Mucosa of gallbladder (tissue), 1 donor: ENCODE results near the gene INO80E. TPM values are rescaled to one million over a fixed set of nuclear protein-coding genes. Genes with fewer than 3 reads are reported as not detected.

Source experiments
- DNase-seq: peaks from one replicate; pipeline ENCODE4 v3.0.0-alpha.2; 2020; ENCODE audit warnings: low spot score
- total RNA-seq: library from RNA; stranded (reverse); gene quantifications from one replicate; pipeline ENCODE4 v1.2.1, GENCODE V29; 2021
- donor health status: DM: no; HTN: no; CAD: no.

The INO80E gene
- total RNA-seq, 1 donor from 2014 or later, result 88.4 TPM

DNA sequence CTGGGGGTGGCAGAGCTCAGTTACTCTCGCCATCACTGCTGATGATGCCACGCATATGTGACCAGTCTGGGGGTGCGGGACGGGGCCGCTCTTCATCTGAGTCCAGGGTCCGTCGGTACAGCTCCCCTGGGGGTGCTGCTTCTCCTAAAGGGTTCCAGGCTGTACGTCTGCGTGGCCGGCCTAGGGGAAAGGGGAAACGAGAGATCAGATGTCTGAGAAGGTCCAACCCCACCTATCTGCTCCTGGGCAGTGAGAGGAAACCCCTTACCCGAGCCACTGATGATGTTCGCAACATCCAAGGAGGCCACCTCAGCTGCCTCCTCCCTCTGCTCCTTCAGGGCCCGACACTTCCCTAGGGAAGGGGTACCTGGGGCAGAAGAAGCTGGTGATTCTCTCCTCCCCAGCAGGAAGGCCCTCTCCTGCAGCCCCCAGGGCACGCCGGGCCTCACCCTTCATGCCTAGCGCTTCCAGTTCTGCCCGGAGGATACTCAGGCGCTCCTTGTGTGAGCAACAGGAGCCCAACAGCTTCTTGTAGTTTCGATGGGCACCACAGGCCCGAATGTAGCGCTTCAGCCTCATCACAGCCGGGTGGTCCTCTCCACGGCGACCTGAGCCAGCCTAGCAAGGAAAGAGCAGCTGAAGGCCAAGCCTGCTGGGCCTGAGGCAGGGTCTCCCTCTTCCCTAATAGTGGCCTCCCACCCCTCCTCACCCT is 2.7 kb upstream of the INO80E start:
- no peak for DNase-seq

DNA sequence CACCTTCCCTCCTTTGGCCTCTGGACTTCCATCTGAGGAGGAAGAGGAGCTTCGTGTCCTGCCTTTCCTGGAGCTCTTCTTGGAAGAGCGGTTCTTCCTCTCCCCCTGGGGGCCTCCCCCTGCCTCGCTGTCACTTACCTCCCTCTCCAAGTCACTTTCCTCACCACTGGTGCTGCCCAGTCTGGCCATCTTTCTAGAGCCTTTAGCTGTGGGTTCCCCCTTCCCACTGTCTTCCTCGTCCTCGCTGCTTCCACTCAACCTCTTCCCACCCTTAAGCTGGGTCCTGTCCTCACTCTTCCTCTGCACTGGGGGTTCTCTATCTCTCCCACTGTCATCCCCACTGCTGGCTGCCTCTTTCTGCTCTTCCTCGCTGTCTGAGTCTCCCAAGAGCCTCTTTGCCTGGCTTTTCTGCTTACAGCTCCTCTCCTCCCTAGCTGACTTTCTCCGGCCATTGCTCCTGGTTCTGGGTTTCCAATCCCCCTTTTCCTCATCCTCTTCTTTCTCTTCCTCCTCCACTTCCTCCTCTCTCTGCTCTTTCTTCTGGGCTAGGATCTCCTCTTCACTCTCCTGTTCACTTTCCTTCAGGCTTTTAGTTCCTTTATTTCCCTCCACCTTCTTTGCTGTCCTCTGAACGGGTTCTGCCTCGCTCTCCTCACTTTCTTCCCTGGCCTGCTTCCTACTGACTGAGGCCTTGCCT is 2.0 kb upstream of the INO80E start:
- no peak for DNase-seq

- no peak for DNase-seq
These were observed 1.3 kb upstream of the INO80E start for GRCh38 chr16:29994600-29995323.

DNA sequence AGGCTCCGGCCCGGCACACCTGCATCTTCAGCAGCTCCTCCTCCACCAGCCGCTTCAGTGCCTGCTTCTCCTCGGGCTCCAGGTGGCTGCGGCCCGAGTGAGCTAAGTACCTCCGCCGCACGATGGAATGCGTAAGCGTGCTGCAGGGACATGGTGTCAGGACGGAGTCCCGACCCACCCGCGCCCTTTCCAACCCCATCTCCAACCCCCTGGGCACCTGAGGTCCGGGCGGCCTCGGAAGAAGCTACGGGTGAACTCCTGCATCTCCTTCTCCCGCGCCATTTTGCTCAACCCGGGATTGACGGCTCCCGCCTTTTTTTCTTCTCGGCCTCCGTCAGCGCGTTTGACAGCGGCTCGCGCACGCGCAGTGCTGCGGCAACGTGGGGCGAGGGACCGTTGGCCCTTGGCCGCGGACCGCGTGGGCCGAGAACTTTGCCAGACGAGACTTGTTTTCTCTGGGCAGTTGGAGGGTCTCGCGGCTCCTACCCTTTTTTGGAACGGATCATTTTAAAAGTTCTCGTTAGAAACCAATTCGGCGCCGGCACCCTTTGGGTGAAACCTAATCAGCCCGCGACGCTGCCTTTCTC is 624 bp upstream of the INO80E start, which contains the start of gene HIRIP3:
TSS of gene HIRIP3 (minus strand) at position 294 of the 587 bp plus-strand sequence. CDS start at position 282, 12 bp downstream.
- peak; percentile 87 for DNase-seq

GRCh38 chr16:29996766-29997250 is 767 bp downstream of the INO80E start:
- no peak for DNase-seq

DNA sequence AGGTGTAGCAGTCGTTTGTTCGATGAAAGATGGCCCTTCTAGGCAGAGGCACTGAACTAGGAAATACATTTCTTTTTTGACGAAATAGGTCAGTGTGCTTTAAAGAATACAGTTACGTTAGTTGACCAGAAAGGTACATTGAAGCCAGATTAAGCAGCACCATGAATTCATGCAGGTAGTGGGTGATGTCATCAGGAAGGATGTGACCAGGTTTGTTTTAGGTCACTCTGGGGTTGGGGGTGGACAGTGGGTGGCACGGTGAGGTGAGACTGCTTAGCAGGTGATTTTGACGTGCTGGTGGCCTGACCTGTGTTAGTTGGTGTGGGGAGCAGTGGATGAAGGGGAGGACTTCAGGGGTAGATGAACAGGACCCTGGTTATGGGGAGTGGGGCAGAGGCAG is 3.6 kb downstream of the INO80E start:
- DNase-seq, result no peak

DNA sequence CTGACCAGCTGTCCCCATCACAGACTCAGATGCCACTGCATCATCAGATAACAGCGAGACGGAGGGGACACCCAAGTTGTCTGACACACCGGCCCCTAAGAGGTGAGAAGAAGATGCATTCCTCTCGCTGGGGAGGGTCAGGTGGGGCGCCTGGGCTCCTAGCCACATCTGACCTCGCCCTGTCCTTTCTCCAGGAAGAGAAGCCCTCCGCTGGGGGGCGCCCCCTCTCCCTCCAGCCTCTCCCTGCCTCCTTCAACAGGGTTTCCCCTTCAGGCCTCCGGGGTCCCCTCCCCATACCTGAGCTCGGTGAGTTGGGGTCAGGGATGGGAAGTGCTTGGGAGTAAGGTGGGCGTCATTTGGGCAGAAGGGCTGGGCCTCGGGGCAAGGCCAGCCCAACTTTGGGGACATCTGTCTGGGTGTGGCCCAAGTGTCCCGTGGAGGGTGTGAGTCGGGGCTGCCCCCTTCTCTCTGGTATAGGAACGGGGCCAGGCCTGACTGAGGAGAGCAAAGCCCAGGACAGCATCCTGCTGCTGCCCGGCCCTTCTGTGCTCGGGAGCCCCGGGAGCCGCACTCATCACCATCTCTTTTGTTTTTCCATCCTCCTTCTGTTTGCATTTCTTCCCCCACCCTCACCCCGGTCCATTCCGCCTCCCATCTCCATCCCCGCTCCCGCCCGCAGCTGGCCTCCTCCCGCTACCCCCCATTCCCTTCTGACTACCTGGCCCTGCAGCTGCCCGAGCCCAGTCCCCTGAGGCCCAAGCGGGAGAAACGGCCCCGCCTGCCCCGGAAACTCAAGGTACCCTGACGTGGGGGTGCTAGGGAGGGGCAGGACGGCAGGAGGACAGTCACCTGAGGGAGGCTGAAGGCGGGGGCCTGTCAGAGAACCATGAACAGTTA is 4.9 kb downstream of the INO80E start:
- DNase-seq, result no peak

GRCh38 chr16:30002614-30003346 is 6.7 kb downstream of the INO80E start:
- no peak for DNase-seq

DNA sequence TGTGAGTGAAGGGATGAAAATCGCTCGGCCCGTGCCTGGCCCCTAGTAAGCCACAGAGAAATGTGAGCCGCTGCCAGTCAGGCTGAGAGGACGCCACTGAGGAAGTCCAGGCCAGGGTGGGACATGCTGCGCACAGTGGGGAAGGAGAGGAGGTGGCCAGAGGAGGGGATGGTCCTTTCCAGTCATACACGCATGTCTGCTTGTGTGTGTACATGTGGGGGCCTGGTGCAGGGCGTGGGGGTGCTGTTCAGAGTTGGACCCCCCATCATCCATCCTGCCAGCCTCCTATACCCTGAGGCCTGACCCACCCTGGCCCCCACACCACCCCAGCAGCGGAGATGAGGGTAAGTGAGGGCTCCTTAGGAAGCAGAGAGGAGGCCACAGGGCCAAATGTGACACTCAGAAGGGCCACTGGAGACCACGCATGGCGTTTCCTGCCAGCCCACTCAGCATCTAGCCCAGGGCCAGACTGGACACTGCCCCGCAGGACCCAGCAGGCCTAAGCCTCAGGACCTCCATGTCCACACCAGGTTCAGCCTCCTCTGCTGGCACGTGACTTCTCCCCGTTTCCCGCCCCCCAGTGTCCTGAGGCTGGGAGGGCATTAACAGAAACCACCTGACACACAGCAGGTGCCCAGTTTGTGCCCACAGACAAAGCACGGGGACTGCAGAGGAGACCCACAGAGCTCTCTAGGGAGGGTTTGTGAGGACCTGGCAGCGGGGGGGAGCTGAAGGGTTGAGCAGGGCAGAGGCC is 7.8 kb downstream of the INO80E start:
- no peak for DNase-seq

- DNase-seq, result no peak
These were observed 8.4 kb downstream of the INO80E start for GRCh38 chr16:30004424-30004776.

DNA sequence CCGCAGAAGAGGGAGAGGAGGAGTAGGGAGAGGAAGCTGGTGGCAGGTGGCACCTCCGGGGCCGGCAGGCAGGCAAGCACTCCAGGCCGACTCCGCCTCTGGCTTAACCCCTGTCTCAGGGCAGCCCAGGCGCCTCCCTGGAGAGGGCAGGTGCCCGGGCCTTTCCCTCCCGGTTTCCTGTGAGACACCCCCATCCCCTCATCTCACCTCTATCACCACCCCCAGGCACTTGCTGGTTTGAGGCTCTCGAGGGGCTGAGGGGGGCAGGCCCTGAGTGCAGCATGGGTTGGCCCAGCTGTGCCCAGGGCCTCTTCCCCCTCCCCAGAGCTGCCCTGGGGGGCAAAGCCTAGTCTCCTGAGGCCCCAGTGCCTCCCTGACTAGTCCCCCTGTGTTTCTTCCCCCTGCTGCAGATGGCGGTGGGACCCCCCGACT is 8.8 kb downstream of the INO80E start:
- no peak for DNase-seq

DNA sequence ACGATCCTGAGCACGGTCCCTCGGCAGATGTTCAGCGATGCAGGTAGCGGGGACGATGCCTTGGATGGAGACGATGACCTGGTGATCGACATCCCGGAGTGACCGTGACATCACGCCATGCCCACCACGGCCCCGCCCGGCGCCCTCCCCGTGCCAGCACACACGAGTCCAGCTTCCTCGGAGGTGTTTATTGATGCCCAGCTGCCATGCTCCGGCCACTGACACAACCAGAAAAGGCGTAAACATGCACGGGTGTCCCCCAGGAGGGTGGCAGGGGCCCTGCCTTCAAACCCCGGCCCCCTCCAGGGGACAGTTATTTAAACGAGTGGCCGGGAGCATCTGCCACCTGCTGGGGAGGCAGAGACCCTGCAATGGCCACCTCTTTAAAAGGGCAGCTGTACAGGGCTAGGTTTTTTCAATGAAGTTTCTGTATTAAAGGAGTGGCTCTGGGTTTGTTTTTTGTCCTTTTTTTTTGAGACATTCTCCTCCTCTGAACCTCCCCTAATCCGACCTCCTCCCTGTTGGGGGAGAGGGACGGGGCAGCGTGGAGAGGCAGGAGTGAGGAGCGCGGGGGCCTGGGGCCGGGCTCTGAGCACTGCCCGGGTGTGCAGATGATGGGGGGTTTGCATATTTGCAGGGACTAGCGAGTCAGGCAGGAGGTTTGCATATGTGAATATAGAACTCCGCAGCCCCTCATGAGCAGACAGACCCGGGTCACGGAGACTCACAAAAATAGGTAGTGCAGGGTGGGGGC is 9.5 kb downstream of the INO80E start:
- no peak for DNase-seq

DNA sequence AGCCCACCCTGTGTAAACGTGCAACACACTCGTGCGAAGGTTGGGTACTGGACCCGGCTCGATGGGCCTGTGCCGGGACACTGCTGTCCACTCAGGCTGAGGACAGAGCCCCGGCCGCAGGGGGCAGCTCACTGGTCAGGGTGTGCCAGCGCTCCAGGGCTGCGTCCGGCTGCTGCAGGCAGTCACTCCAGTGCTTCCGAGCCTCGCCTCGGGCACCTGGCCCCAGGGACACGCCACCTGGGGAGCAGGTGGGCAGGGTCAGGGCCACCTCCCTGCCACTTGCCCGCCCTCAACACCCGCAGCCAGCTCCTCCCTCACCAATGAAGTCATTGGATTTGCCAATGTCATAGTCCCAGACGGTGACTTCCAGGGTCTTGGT is 10.0 kb downstream of the INO80E start:
- DNase-seq, result no peak

DNA sequence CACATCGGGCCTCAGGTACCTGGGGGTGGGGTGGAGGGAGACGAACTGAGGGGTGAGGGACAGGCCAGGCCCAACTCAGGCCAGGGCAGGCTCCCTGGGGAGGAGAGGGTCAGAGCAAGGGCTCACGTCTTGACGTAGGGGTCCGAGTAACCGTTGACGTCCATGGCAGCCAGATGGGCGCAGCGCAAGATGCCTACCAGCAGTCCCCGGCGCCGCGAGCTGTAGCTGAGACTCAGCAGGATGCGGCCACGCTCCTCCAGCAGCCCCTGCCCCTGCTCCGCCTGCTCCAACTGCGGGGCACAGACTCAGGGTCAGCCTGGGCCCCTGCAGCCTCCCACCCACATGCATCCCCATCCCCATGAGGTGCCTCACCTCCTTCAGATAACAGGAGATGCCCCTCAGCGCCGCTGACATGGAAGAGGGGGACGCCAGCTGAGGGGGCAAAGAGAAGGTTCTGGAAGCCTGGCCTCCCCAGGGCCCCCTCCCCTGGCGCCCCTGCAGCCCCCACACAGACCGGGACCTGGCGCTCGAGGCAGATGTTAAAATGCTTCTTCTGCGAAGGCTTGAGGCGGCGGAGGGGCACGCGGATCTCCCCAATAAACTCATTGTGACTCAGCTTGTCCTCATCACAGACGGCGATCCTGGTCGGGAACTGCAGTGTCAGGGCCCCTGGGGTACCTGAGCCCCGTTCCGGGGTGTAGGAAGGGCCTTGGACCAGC is 10.8 kb downstream of the INO80E start:
- DNase-seq, result no peak

DNA sequence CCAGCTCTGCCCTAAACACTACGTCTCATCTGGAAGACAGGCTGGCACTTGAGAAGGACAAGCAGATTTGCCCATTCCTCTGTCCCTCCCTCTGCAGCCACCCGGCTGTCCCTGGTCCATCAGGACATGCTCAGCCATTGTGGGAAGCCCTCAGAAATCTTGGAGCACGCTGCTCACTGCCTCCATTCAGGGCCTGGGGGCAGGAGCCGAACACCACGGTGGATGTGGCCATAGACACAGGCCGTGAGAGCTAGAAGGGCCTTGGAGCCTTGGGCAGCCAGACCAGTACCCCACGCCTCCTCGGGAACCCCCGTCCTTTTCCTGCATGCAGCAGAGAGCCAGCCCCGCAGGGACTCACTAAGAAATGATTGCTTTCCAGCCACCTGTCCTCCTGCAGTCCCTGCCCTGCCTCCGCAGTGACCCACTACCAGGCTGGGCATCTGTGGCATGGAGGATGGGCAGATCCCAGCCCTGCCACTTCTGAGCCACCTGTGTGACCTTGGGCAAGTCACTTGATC is 11.4 kb downstream of the INO80E start:
- DNase-seq, result no peak

DNA sequence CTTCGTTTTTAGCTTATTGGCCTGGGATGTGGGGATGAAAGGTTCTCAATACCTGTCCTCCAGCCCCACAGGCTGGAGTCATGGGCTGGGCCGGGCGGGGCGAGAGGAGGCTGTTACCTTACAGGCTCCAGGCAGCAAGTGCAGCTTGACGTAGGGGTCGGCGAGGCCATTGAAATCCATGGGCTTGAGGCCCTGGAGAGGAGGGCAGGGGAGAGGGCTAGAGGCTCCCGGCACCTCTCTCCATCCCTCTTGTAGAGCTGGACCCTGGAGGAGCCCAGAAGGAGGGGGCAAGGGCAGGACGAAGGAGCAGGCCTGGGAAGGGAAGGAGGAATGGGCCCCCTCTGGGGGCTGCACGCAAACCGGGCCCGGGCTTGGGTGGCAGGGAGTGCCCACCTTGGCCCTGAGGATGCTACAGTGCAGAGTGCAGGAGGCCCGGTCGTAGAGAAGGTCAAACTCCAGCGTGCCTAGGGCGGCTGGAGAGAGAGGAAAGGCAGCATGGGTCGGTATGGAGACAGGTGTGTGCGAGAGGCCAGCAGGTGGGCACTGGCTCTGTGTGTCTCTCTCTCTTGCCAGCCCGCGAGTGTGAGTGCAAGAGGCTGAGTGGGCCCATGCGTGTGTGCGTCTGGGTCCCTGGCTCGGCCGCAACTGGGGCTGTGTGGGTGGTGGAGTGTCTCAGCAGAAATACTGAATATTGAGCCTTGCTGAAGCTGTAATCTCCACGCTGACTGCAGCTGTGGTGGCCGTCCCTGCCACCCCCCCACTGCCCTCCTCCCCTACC is 13.2 kb downstream of the INO80E start:
- DNase-seq, result no peak
